Peyer's patch (tissue), 4 donors: ENCODE results near the gene ATP9A. TPM values are rescaled to one million over a fixed set of nuclear protein-coding genes. Genes with fewer than 3 reads are reported as not detected.
A peak's percentile ranks its signal among the peaks of the same experiment; 100 is the strongest.

Source experiments
- DNase-seq, 3 donors: peaks; one replicate each; pipeline ENCODE4 v3.0.0-alpha.2; 2017 to 2019
- H3K27ac ChIP-seq, 4 donors: fragments of 200-600 bp; sonication (generic); one replicate each; pipeline ENCODE4 v1.5.1; 2016 to 2019
- H3K27me3 ChIP-seq, 2 donors: fragments of 200-600 bp; sonication (generic); one replicate each; pipeline ENCODE4 v1.5.1; 2019
- H3K36me3 ChIP-seq, 3 donors: fragments of 200-600 bp; sonication (generic); one replicate each; pipeline ENCODE4 v1.5.1; 2016 to 2019
- H3K4me1 ChIP-seq, 4 donors: fragments of 200-600 bp; sonication (generic); one replicate each; pipeline ENCODE4 v1.5.1; 2016 to 2019
- H3K4me3 ChIP-seq, 4 donors: fragments of 200-600 bp; sonication (generic); 1 replicate in 3 of 4; 2 replicates in 1 of 4; pipeline ENCODE4 v1.5.1; 2016 to 2019; ENCODE audit warnings: mild to moderate bottlenecking in 1 of 4
- H3K9me3 ChIP-seq, 4 donors: fragments of 200-600 bp; sonication (generic); one replicate each; pipeline ENCODE4 v1.5.1; 2016 to 2019; ENCODE audit warnings: mild to moderate bottlenecking in 1 of 4
- CTCF ChIP-seq, 6 experiments: fragments of 450-650 bp in 4 of 6; fragments of 200-600 bp in 2 of 6; sonication (generic) in 1 of 6; IDR thresholded peaks; one replicate each; pipeline ENCODE4 v1.5.1; 2017 to 2019; ENCODE audit warnings: antibody characterized with exemption in 6 of 6, mild to moderate bottlenecking in 3 of 6, moderate library complexity in 1 of 6
- POLR2A ChIP-seq, 2 donors: fragments of 450-650 bp; IDR thresholded peaks; one replicate each; pipeline ENCODE4 v1.5.1; 2017; ENCODE audit warnings: antibody characterized with exemption in 2 of 2, mild to moderate bottlenecking in 2 of 2, moderate library complexity in 2 of 2
- total RNA-seq, 4 donors: library from RNA; depleted of rRNA; stranded (reverse); fragments of >200 nt; gene quantifications; one replicate each; pipeline ENCODE4 v1.1.0, GENCODE V29; 2016

ATP9A gene
- total RNA-seq, 4 donors from 2014 or later = 27.2 to 73.1 (median 48.7) TPM

- peak overlapping the region; percentile 74 to 92 (median 82) for H3K27ac ChIP-seq
- peak in 2 of 3 donors; percentile 67 to 69 for DNase-seq
These were observed 204.5 kb downstream of the ATP9A start for GRCh38 chr20:51563486-51564332.

DNA sequence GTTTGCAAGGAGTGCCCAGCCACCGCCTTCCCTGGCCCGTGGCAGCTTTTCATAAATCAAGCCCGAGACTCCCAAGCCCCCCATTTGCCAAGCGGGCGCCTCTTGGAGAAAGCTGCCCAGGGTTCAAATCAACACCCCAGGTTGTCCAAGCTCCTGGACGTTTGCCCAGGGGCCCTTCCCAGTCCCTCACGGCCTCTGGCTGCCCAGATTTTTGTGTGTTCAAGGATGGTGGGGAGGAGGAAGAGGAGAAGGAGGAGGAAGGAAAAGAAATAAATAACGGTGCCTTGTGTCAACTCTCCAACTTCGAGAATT lies 205.1 kb downstream of the ATP9A start:
- no peaks in the 10 kb centered on the region for H3K9me3 ChIP-seq
- peak overlapping the region; percentile 37 to 57 (median 50) for H3K4me3 ChIP-seq
- peak overlapping the region; percentile 74 to 92 (median 82) for H3K27ac ChIP-seq
- H3K27me3 ChIP-seq = no peaks in the 10 kb centered on the region
- H3K4me1 ChIP-seq = peaks cover 0 to 43% (median 7%) of the 10 kb centered on the region in 4 donors
- TF ChIP-seq CTCF (IDR thresholded peaks at IDR 0.05) (no peak), POLR2A (IDR thresholded peaks at IDR 0.05) (no peak)
- peak in 1 of 3 donors; percentile 49 for DNase-seq
- no peaks in the 10 kb centered on the region for H3K36me3 ChIP-seq

More at GRCh38 chr20:51563486-51564332, 204.5 kb downstream of the ATP9A start:
- peak overlapping the region in 2 of 4 donors; percentile 8 to 46 for H3K4me3 ChIP-seq
- peaks cover 0 to 43% (median 7%) of the 10 kb centered on the region in 4 donors for H3K4me1 ChIP-seq
- H3K9me3 ChIP-seq = no peaks in the 10 kb centered on the region
- no peaks in the 10 kb centered on the region for H3K36me3 ChIP-seq
- TF ChIP-seq POLR2A (IDR thresholded peaks at IDR 0.05) (no peak), CTCF (IDR thresholded peaks at IDR 0.05) (no peak)
- no peaks in the 10 kb centered on the region for H3K27me3 ChIP-seq

DNA sequence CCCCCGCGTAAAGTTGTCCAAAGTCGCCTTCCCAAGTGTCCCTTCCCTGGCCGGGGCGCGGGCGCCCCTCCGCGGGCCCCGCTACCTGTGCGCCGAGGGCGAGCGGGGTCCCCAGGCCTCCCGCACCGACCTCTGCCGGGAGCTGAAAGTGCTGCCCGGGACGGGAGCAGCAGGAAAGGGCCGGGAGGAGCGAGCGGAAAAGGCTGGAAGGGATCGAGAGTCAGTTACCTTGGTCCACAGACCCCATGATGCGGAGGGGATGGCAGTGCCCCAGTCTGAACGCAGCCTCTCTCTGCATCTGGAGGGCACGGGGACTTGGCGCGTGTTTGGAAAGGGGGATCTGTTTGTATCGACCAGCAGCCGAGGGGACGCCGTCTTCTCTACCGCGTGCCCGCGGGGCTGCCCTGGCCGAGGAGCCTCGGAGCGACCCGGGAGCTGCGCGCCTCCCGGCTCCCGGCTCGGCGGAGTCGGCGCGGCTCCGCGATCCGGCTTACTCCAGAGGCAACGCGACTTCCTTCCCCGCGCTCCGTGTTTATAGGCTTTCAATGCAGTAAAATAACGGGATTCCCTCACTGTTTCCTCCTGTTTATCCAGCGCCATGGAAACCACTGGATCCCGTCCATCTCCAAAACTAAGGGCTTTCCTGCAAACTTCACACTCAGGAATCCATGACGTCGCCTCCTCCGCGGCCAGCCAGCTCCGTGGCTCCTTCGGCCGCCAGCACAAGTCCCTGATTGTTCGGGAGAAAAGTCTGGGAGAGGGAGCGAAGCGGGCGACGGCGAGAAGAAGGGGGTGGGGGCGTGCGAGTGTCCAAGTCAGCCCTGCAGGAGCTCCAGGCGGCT lies 205.6 kb downstream of the ATP9A start:
- Histone ChIP-seq H3K4me1 (peaks cover 0 to 43% (median 7%) of the 10 kb centered on the region in 4 donors), H3K27me3 (no peaks in the 10 kb centered on the region), H3K27ac (peak overlapping the region; percentile 74 to 92 (median 82))

DNA sequence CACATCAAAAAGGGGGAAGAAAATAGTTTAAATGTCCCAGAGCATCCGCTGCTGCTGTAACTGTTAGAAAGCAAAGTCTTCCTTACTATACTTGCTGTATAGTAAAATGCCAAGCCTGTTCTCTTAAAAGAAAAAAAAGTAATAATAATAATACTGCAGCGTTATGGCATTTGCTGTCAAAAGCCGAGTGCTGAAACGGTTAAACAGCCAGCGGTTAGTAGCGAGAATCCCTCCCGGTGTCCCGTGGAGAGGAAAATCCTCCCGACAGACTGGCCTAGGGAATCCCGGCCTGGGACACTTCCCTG lies 206.2 kb downstream of the ATP9A start:
- Histone ChIP-seq H3K36me3 (no peaks in the 10 kb centered on the region), H3K27me3 (no peaks in the 10 kb centered on the region), H3K4me3 (peak overlapping the region; percentile 37 to 57 (median 50)), H3K4me1 (peaks cover 0 to 43% (median 7%) of the 10 kb centered on the region in 4 donors), H3K27ac (peak overlapping the region; percentile 74 to 92 (median 82)), H3K9me3 (no peaks in the 10 kb centered on the region)
- no peak for TF ChIP-seq POLR2A (IDR thresholded peaks at IDR 0.05)
- no peak for TF ChIP-seq CTCF (IDR thresholded peaks at IDR 0.05)
- no peak for DNase-seq

More for the DNA sequence above, 205.6 kb downstream of the ATP9A start:
- TF ChIP-seq POLR2A (IDR thresholded peaks at IDR 0.05) (peak; percentile 25 to 31), CTCF (IDR thresholded peaks at IDR 0.05) (no peak)
- peak overlapping the region; percentile 37 to 57 (median 50) for H3K4me3 ChIP-seq
- H3K9me3 ChIP-seq = no peaks in the 10 kb centered on the region
- no peaks in the 10 kb centered on the region for H3K36me3 ChIP-seq
- DNase-seq = peak; percentile 25 to 78 (median 65)

- H3K27ac ChIP-seq = peak overlapping the region in 1 of 4 donors; percentile 30
- no peak for TF ChIP-seq POLR2A (IDR thresholded peaks at IDR 0.05)
- TF ChIP-seq CTCF (IDR thresholded peaks at IDR 0.05) = no peak
- no peaks in the 10 kb centered on the region for H3K27me3 ChIP-seq
- DNase-seq = no peak
- H3K4me1 ChIP-seq = peaks cover 0 to 36% (median 7%) of the 10 kb centered on the region in 4 donors
- peak overlapping the region in 1 of 4 donors; percentile 14 for H3K4me3 ChIP-seq
- no peaks in the 10 kb centered on the region for H3K9me3 ChIP-seq
- H3K36me3 ChIP-seq = no peaks in the 10 kb centered on the region
These were observed 207.5 kb downstream of the ATP9A start for GRCh38 chr20:51560550-51561307.
